MM.1S (cell line): ENCODE data around the gene TEX2.
A peak's percentile ranks its signal among the peaks of the same experiment; 100 is the strongest.
"Not testable (repeated sequence)": the region's sequence is repeated elsewhere in the genome, so short reads cannot be mapped to it uniquely, and the experiment has no call there.

ENCODE experiments used
- DNase-seq: peaks from one replicate; pipeline ENCODE4 v3.0.0-alpha.2; 2015
- H2AFZ ChIP-seq: fragments of 300-600 bp; sonication (generic); 2 replicates; pipeline ENCODE4 v1.6.0; 2016; ENCODE audit warnings: antibody characterized with exemption, low read length
- H3F3A ChIP-seq: fragments of 300-600 bp; sonication (generic); 2 replicates; pipeline ENCODE4 v1.6.1; 2016; ENCODE audit warnings: mild to moderate bottlenecking, antibody characterized with exemption, low read length, moderate library complexity, mixed read lengths; ENCODE audit not compliant: insufficient read depth
- H3K27ac ChIP-seq: fragments of 300-600 bp; sonication (generic); 2 replicates; pipeline ENCODE4 v1.5.1; 2016; ENCODE audit warnings: mild to moderate bottlenecking, low read length
- H3K27me3 ChIP-seq: fragments of 300-600 bp; sonication (generic); replicated peaks from 2 replicates; pipeline ENCODE4 v1.6.0; 2016; ENCODE audit warnings: low read length; ENCODE audit not compliant: insufficient read depth
- H3K36me3 ChIP-seq: fragments of 300-600 bp; sonication (generic); replicated peaks from 2 replicates; pipeline ENCODE4 v1.6.1; 2016; ENCODE audit warnings: mild to moderate bottlenecking, low read length, mixed read lengths; ENCODE audit not compliant: insufficient read depth
- H3K4me1 ChIP-seq: fragments of 300-600 bp; sonication (generic); 2 replicates; pipeline ENCODE4 v1.6.1; 2016; ENCODE audit warnings: low read length, mixed read lengths
- H3K4me2 ChIP-seq: fragments of 300-600 bp; sonication (generic); 2 replicates; pipeline ENCODE4 v1.6.0; 2016; ENCODE audit warnings: low read depth, low read length
- H3K4me3 ChIP-seq: fragments of 300-600 bp; sonication (generic); 2 replicates; pipeline ENCODE4 v1.5.1; 2016; ENCODE audit warnings: low read length, mixed read lengths
- H3K79me2 ChIP-seq: fragments of 300-600 bp; sonication (generic); 2 replicates; pipeline ENCODE4 v1.6.1; 2016; ENCODE audit warnings: mixed run types, low read length, mixed read lengths
- H3K9ac ChIP-seq: fragments of 300-600 bp; sonication (generic); 2 replicates; pipeline ENCODE4 v1.6.1; 2016; ENCODE audit warnings: low read length, mixed read lengths
- H3K9me2 ChIP-seq: fragments of 300-600 bp; sonication (generic); replicated peaks from 2 replicates; pipeline ENCODE4 v1.6.1; 2016; ENCODE audit warnings: mild to moderate bottlenecking, low read length, mixed read lengths; ENCODE audit not compliant: insufficient read depth
- H3K9me3 ChIP-seq: fragments of 300-600 bp; sonication (generic); replicated peaks from 2 replicates; pipeline ENCODE4 v1.6.1; 2016; ENCODE audit warnings: mild to moderate bottlenecking, low read length, mixed read lengths; ENCODE audit not compliant: insufficient read depth
- H4K20me1 ChIP-seq: fragments of 300-600 bp; sonication (generic); 2 replicates; pipeline ENCODE4 v1.6.1; 2016; ENCODE audit warnings: mild to moderate bottlenecking, low read length, moderate library complexity, mixed read lengths; ENCODE audit not compliant: insufficient read depth
- CTCF ChIP-seq: fragments of 300-600 bp; sonication (generic); IDR thresholded peaks from 2 replicates; pipeline ENCODE4 v1.5.1; 2016; ENCODE audit warnings: antibody characterized with exemption, low read length, mixed read lengths
- EZH2 ChIP-seq: fragments of 300-600 bp; sonication (generic); optimal IDR thresholded peaks from 2 replicates; pipeline ENCODE3; 2017; ENCODE audit warnings: low read depth, mild to moderate bottlenecking, antibody characterized with exemption, low read length, mixed read lengths
- EZH2phosphoT487 ChIP-seq: fragments of 300-600 bp; sonication (generic); IDR thresholded peaks from 2 replicates; pipeline ENCODE4 v1.6.1; 2018; ENCODE audit warnings: antibody characterized with exemption, low read length

TEX2 gene

GRCh38 chr17:64240741-64241347 lies 22.2 kb downstream of the TEX2 start:
- Histone ChIP-seq H3K4me3 (no peak overlapping the region), H3K9me2 (no peaks in the 10 kb centered on the region), H2AFZ (no peak overlapping the region), H3K9me3 (no peaks in the 10 kb centered on the region), H4K20me1 (peaks cover 4% of the 10 kb centered on the region; the same call in 1 of the 2 replicates), H3K79me2 (peaks cover 87% of the 10 kb centered on the region), H3K36me3 (no peaks in the 10 kb centered on the region), H3K4me1 (no peaks in the 10 kb centered on the region), H3K27me3 (no peaks in the 10 kb centered on the region), H3K9ac (no peak overlapping the region), H3K27ac (no peak overlapping the region), H3K4me2 (no peak overlapping the region), H3F3A (no peaks in the 10 kb centered on the region)
- TF ChIP-seq EZH2phosphoT487 = no peak
- no peak for TF ChIP-seq CTCF
- TF ChIP-seq EZH2 = no peak
- no peak for DNase-seq

DNA sequence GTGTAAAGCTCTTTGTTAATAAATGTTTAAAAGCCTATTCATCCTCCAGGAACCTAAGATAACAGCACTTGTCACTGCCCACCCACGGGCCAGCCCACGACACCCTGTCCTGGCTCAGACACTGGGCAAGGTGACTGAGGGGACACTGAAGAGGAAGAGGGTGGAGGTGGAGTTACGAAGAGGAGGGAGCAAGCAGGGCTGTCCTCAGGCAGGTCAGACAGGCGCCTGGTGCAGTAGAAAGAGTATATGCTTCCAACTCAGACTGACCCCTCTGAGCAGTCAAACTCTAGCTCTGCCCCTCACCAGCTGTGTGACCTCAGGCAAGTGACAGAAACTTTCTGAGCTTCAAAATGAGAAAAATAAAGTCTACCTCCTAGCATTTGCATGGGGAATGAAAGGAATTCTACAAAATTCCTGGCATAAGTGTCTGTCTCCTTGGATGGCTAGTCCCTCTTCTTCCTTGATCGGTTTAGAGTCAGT lies 22.8 kb downstream of the TEX2 start:
- TF ChIP-seq EZH2 (no peak), CTCF (no peak), EZH2phosphoT487 (no peak)
- Histone ChIP-seq H3K27me3 (no peaks in the 10 kb centered on the region), H3K4me1 (no peaks in the 10 kb centered on the region), H3K4me2 (no peak overlapping the region), H3K36me3 (no peaks in the 10 kb centered on the region), H3K9ac (no peak overlapping the region), H3F3A (no peaks in the 10 kb centered on the region), H4K20me1 (peaks cover 5% of the 10 kb centered on the region), H2AFZ (no peak overlapping the region), H3K27ac (no peak overlapping the region), H3K4me3 (no peak overlapping the region), H3K79me2 (peaks cover 87% of the 10 kb centered on the region), H3K9me2 (no peaks in the 10 kb centered on the region), H3K9me3 (no peaks in the 10 kb centered on the region)
- DNase-seq = no peak

GRCh38 chr17:64238449-64238848 lies 24.6 kb downstream of the TEX2 start:
- peaks cover 88% of the 10 kb centered on the region for H3K79me2 ChIP-seq
- DNase-seq, H3K9me2 ChIP-seq, H3K36me3 ChIP-seq, H4K20me1 ChIP-seq, H3K9ac ChIP-seq, H3K27ac ChIP-seq, H3K4me2 ChIP-seq, H3K4me3 ChIP-seq, H3K9me3 ChIP-seq, H3K4me1 ChIP-seq, H3K27me3 ChIP-seq, H3F3A ChIP-seq, H2AFZ ChIP-seq: not testable (repeated sequence)

GRCh38 chr17:64236827-64237403 lies 26.1 kb downstream of the TEX2 start:
- Histone ChIP-seq H3F3A (no peaks in the 10 kb centered on the region), H3K9me3 (no peaks in the 10 kb centered on the region), H3K36me3 (no peaks in the 10 kb centered on the region), H3K9me2 (no peaks in the 10 kb centered on the region), H3K27ac (no peak overlapping the region), H4K20me1 (peaks cover 10% of the 10 kb centered on the region), H3K4me1 (no peaks in the 10 kb centered on the region), H3K27me3 (no peaks in the 10 kb centered on the region), H3K9ac (no peak overlapping the region), H2AFZ (no peak overlapping the region), H3K4me2 (no peak overlapping the region), H3K4me3 (no peak overlapping the region), H3K79me2 (peaks cover 89% of the 10 kb centered on the region)
- DNase-seq = no peak
- TF ChIP-seq EZH2 = no peak
- TF ChIP-seq EZH2phosphoT487 = no peak
- peak; percentile 13 for TF ChIP-seq CTCF
